ENCODE results near the gene FBXL12.
"Not testable (repeated sequence)": the region's sequence is repeated elsewhere in the genome, so short reads cannot be mapped to it uniquely, and the experiment has no call there.

FBXL12 gene

GRCh38 chr19:9793071-9793591 lies 25.7 kb downstream of the FBXL12 start:
- in situ Hi-C loops (cut with MboI; ENCODE audit: low pct_unique_long_range_greater_than_20kb, low sequenced_read_pairs, unreplicated experiment): loop anchor here (10.0 to 25.0 kb wide), 3 partner anchors 168 to 656 kb away; partner anchors contain the start of genes OR7G3, ZNF317, ZNF559 and ZNF561
- no peak for DNase-seq (ENCODE audit: low spot score)
- TF ChIP-seq CTCF (IDR thresholded peaks at IDR 0.05; ENCODE audit: extremely low read depth, insufficient read depth, missing control alignments): no peak

- DNase-seq (ENCODE audit: low spot score): peak; percentile 89
- in situ Hi-C loops (cut with MboI; ENCODE audit: low pct_unique_long_range_greater_than_20kb, low sequenced_read_pairs, unreplicated experiment): loop anchor here (10.0 to 25.0 kb wide), 3 partner anchors 168 to 655 kb away; partner anchors contain the start of genes OR7G3, ZNF317, ZNF559 and ZNF561
- no peak for TF ChIP-seq CTCF (IDR thresholded peaks at IDR 0.05; ENCODE audit: extremely low read depth, insufficient read depth, missing control alignments)
Measured at GRCh38 chr19:9792206-9793070, 26.4 kb downstream of the FBXL12 start.

- no peak for TF ChIP-seq CTCF (IDR thresholded peaks at IDR 0.05; ENCODE audit: extremely low read depth, insufficient read depth, missing control alignments)
- in situ Hi-C loops (cut with MboI; ENCODE audit: low pct_unique_long_range_greater_than_20kb, low sequenced_read_pairs, unreplicated experiment): loop anchor here (10.0 to 25.0 kb wide), 3 partner anchors 167 to 654 kb away; partner anchors contain the start of genes OR7G3, ZNF317, ZNF559 and ZNF561
- DNase-seq (ENCODE audit: low spot score): peak; percentile 89
Measured at GRCh38 chr19:9791552-9792205, 27.2 kb downstream of the FBXL12 start.

GRCh38 chr19:9791073-9791367 lies 27.9 kb downstream of the FBXL12 start:
- in situ Hi-C loops (cut with MboI; ENCODE audit: low pct_unique_long_range_greater_than_20kb, low sequenced_read_pairs, unreplicated experiment): loop anchor here (10.0 to 25.0 kb wide), 3 partner anchors 166 to 654 kb away; partner anchors contain the start of genes OR7G3, ZNF317, ZNF559 and ZNF561
- not testable (repeated sequence) for DNase-seq (ENCODE audit: low spot score)

- in situ Hi-C loops (cut with MboI; ENCODE audit: low pct_unique_long_range_greater_than_20kb, low sequenced_read_pairs, unreplicated experiment): loop anchor here (25.0 kb wide), 2 partner anchors 477 to 652 kb away; partner anchors contain the start of genes OR7G3, ZNF317, ZNF559 and ZNF699
- DNase-seq (ENCODE audit: low spot score): not testable (repeated sequence)
Measured at GRCh38 chr19:9789579-9789978, 29.3 kb downstream of the FBXL12 start.

- in situ Hi-C loops (cut with MboI; ENCODE audit: low pct_unique_long_range_greater_than_20kb, low sequenced_read_pairs, unreplicated experiment): loop anchor here (25.0 kb wide), 2 partner anchors 477 to 652 kb away; partner anchors contain the start of genes OR7G3, ZNF317, ZNF559 and ZNF699
- no peak for TF ChIP-seq CTCF (IDR thresholded peaks at IDR 0.05; ENCODE audit: extremely low read depth, insufficient read depth, missing control alignments)
Measured at GRCh38 chr19:9789066-9789465, 29.8 kb downstream of the FBXL12 start.

DNA sequence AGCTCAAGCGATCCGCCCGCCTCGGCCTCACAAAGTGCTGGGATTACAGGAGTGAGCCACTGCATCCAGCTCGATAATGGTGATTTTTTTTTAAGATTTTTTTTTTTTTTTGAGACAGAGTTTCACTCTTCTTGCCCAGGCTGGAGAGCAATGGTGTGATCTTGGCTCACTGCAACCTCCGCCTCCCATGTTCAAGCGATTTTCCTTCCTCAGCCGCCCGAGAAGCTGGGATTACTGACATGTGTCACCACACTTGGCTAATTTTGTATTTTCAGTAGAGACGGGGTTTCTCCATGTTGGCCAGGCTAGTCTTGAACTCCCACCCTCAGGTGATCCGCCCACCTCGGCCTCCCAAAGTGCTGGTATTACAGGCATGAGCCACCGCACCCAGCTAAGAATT lies 30.3 kb downstream of the FBXL12 start:
- in situ Hi-C loops (cut with MboI; ENCODE audit: low pct_unique_long_range_greater_than_20kb, low sequenced_read_pairs, unreplicated experiment): loop anchor here (25.0 kb wide), 2 partner anchors 476 to 651 kb away; partner anchors contain the start of genes OR7G3, ZNF317, ZNF559 and ZNF699
- not testable (repeated sequence) for DNase-seq (ENCODE audit: low spot score)

More at GRCh38 chr19:9789066-9789465, 29.8 kb downstream of the FBXL12 start:
- no peak for DNase-seq (ENCODE audit: low spot score)
